SH-SY5Y (cell line): Measurements from ENCODE around the gene PLS3.

Experiments
- GATA2 ChIP-seq: IDR thresholded peaks from 2 replicates; pipeline ENCODE4 v1.6.1; 2011; ENCODE audit warnings: mild to moderate bottlenecking, low read depth, low read length
- GATA3 ChIP-seq: IDR thresholded peaks from 2 replicates; pipeline ENCODE4 v1.6.1; 2011; ENCODE audit warnings: low read depth, mild to moderate bottlenecking, low read length, moderate library complexity

DNA sequence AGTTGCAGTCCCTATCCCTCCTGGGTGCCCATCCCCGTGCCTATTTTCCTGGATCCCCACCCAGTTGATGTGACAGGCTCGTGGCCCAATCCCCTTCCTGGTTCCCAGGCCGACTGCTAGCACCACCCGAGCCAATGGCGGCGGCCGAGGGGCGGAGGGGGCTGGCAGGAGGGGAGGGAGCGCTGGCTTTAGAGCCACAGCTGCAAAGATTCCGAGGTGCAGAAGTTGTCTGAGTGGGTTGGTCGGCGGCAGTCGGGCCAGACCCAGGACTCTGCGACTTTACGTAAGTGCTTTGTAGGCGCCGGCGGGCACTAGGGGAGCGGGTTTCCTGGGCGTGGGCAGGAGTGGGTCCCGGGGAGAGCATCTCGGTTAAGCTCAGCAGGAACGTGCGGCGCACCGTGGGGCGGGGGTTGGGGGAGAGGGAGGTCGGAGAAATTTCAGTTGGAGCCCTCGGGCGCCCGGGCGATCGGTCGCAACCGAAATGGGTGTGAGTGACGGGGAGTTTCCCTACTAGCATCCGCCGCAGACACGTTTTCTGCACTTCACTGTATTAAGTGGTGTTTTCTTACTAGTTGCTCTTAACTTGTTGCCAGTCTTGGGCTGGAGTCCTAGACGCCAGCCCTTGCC lies at the start of gene PLS3:
- TF ChIP-seq GATA3, result no peak
- TF ChIP-seq GATA2, result no peak
